Measurements from ENCODE around the gene TOP2B. TPM values are rescaled to one million over a fixed set of nuclear protein-coding genes. Genes with fewer than 3 reads are reported as not detected.

TOP2B gene
- total and polyA plus RNA-seq, 8 donors: 35.6 to 266 (median 61.9) TPM

DNA sequence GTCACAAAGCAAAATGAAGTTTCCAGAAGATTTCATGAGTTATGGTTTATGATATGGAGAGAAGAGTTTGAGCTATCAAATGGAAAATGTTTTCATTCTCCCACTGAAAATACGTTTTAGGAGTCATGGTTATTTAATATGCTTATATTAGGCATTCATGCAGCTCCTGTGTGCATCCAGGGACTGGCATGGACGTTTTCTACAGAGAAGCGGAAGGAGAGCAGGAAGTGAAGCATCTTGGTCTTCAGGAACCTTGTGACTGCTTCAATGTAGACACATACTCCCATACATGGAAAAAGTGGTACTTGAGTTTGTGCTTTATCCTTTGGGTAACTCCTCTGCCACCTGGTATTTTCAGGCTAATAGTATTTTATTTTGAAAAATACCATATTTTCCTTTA is 43.3 kb upstream of the TOP2B start:
- TF ChIP-seq, protein P1, sequence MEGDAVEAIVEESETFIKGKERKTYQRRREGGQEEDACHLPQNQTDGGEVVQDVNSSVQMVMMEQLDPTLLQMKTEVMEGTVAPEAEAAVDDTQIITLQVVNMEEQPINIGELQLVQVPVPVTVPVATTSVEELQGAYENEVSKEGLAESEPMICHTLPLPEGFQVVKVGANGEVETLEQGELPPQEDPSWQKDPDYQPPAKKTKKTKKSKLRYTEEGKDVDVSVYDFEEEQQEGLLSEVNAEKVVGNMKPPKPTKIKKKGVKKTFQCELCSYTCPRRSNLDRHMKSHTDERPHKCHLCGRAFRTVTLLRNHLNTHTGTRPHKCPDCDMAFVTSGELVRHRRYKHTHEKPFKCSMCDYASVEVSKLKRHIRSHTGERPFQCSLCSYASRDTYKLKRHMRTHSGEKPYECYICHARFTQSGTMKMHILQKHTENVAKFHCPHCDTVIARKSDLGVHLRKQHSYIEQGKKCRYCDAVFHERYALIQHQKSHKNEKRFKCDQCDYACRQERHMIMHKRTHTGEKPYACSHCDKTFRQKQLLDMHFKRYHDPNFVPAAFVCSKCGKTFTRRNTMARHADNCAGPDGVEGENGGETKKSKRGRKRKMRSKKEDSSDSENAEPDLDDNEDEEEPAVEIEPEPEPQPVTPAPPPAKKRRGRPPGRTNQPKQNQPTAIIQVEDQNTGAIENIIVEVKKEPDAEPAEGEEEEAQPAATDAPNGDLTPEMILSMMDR (IDR thresholded peaks at IDR 0.05): no peak
- no peak for TF ChIP-seq POLR2AphosphoS5 (IDR thresholded peaks at IDR 0.05)
- no peak for TF ChIP-seq POLR2A (IDR thresholded peaks at IDR 0.05)
- TF ChIP-seq EP300 (IDR thresholded peaks at IDR 0.05): no peak
- Histone ChIP-seq H3K36me3 (no peaks in the 10 kb centered on the region), H3K4me3 (no peak overlapping the region), H3K9me3 (no peaks in the 10 kb centered on the region), H3K27me3 (peaks cover 0 to 16% (median 0%) of the 10 kb centered on the region in 3 donors), H3K27ac (no peak overlapping the region), H3K4me1 (no peaks in the 10 kb centered on the region)
- intact Hi-C loops (cut with DNase I; ENCODE audit: low total_unique reads): no loop called here
- WGBS, 5 donors: 60 to 71% (median 63%) methylated on average over 3 of the region's 3 CpGs
- no peak for DNase-seq

DNA sequence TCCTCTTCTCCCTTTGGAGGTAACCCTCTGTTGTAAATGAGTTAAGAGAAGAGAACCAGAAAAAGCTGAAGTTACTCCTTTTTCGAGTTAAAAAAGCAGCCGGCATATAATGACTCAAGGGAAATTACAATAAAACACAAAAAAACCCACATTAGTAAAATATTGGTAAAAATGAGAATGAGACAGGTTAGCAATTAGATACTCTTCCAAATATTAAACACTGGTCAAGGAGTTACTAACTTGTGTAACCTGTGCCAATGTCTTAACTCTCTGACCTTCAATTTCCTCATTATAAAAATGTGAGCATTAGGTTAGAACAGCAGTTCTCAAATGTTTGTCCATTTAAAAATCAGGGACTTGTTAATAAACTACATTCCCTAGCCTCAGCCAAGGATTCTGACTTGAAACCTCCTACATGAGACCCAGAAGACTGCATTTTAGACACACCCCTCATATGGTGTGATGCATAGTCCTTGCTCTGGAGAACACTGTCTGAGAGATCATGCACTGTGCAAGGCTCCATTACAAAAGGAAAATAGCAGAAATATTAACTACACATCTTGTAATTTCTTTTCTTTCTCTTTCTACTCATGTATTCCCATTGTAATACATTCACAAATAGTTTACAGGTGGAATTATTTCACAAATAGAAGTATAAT is 42.7 kb upstream of the TOP2B start:
- intact Hi-C loops (cut with DNase I; ENCODE audit: low total_unique reads): no loop called here
- Histone ChIP-seq H3K9me3 (no peaks in the 10 kb centered on the region), H3K27me3 (peaks cover 0 to 16% (median 0%) of the 10 kb centered on the region in 3 donors), H3K27ac (no peak overlapping the region), H3K4me1 (no peaks in the 10 kb centered on the region), H3K36me3 (no peaks in the 10 kb centered on the region), H3K4me3 (no peak overlapping the region)
- DNase-seq: no peak
- TF ChIP-seq POLR2A (IDR thresholded peaks at IDR 0.05) (no peak), EP300 (IDR thresholded peaks at IDR 0.05) (no peak), POLR2AphosphoS5 (IDR thresholded peaks at IDR 0.05) (no peak)
- TF ChIP-seq, protein P1 (IDR thresholded peaks at IDR 0.05): no peak
- WGBS, 5 donors: 83 to 91% (median 85%) methylated on average over 2 of the region's 2 CpGs

DNA sequence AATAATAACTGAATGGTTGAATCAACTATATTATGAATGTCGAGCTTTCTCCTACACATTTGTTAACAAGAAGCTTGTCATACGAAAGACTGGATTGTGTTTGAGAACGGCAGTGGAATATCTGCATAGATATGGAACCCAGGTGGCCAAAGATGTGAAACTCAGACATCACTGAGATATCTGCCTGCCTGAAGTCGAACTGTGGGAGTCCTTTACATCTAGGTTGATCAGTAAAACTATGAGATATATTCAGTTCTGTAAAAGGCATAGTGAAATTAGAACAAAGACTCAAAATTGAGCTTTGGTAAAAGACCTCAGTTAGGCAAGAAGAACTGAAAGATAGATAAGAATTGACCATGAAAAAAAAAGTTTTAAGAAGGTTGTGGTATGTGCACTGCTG is 41.5 kb upstream of the TOP2B start:
- H3K27me3 ChIP-seq: peaks cover 0 to 16% (median 0%) of the 10 kb centered on the region in 3 donors
- intact Hi-C loops (cut with DNase I; ENCODE audit: low total_unique reads): no loop called here
- no peak overlapping the region for H3K4me3 ChIP-seq
- no peak overlapping the region for H3K27ac ChIP-seq
- no peaks in the 10 kb centered on the region for H3K36me3 ChIP-seq
- TF ChIP-seq EP300 (IDR thresholded peaks at IDR 0.05) (no peak), POLR2AphosphoS5 (IDR thresholded peaks at IDR 0.05) (no peak), POLR2A (IDR thresholded peaks at IDR 0.05) (no peak)
- TF ChIP-seq, protein P1 (IDR thresholded peaks at IDR 0.05): no peak
- WGBS, 5 donors: 66 to 79% (median 77%) methylated on average over 4 of the region's 4 CpGs
- no peaks in the 10 kb centered on the region for H3K4me1 ChIP-seq
- H3K9me3 ChIP-seq: no peaks in the 10 kb centered on the region
- DNase-seq: no peak

DNA sequence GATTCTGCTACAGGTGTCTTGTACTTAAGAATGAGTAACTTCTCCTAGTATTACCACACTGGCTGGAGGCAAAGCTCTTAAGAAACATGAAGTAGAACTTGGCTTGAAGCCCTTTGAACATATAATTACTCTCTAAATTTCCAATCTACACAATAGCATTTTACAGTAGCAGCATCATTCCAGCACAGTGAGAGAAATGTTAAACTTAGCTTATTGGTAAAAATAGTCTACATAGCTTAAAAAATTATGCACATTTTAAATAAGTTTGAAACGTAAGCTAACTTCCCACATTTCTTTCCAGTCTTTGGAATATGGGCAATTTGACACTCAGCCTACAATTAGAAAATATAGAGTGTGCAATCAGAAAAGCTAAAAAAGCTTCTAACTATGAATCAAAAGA is 32.8 kb upstream of the TOP2B start:
- TF ChIP-seq, protein P1 (IDR thresholded peaks at IDR 0.05): no peak
- H3K4me1 ChIP-seq: no peaks in the 10 kb centered on the region
- intact Hi-C loops (cut with DNase I; ENCODE audit: low total_unique reads): no loop called here
- no peak overlapping the region for H3K4me3 ChIP-seq
- no peaks in the 10 kb centered on the region for H3K27me3 ChIP-seq
- no peak overlapping the region for H3K27ac ChIP-seq
- no peaks in the 10 kb centered on the region for H3K36me3 ChIP-seq
- no peak for DNase-seq
- 58 to 87% (median 67%) methylated on average over 1 of the region's 1 CpG for WGBS, 5 donors
- H3K9me3 ChIP-seq: no peaks in the 10 kb centered on the region

Data from stomach (tissue), 9 donors.